Natural killer cell (primary cell): ENCODE measurements around the gene KIF2A. TPM values are rescaled to one million over a fixed set of nuclear protein-coding genes. Genes with fewer than 3 reads are reported as not detected.
A peak's percentile ranks its signal among the peaks of the same experiment; 100 is the strongest.

Experiments
- ATAC-seq, 3 donors: fragments of 150-1000 bp in 2 of 3; fragments of 200-7000 bp in 1 of 3; cut with Tn5 transposase; 1 replicate in 1 of 3; 2 replicates in 2 of 3; pipeline ENCODE4 v1.10.0; 2021; ENCODE audit warnings: mild to moderate bottlenecking in 2 of 3, moderate library complexity in 2 of 3
- DNase-seq, 2 donors: peaks; one replicate each; pipeline versions ENCODE4 v3.0.0 to v3.0.0-alpha.2; 2013 to 2021; ENCODE audit warnings: mixed read lengths in 1 of 2
- H3K27ac ChIP-seq: one replicate; pipeline ENCODE4 v1.5.1; 2013; ENCODE audit warnings: mild to moderate bottlenecking, low read length
- H3K27me3 ChIP-seq: one replicate; pipeline ENCODE4 v1.6.1; 2013; ENCODE audit warnings: low read length; ENCODE audit not compliant: control insufficient read depth, insufficient read depth
- H3K36me3 ChIP-seq: one replicate; pipeline ENCODE4 v1.6.1; 2013; ENCODE audit warnings: low read length; ENCODE audit not compliant: control insufficient read depth, insufficient read depth
- H3K4me1 ChIP-seq: one replicate; pipeline ENCODE4 v1.6.1; 2013; ENCODE audit warnings: low read length; ENCODE audit not compliant: control insufficient read depth, insufficient read depth
- H3K4me3 ChIP-seq: one replicate; pipeline ENCODE4 v1.5.1; 2013; ENCODE audit warnings: low read length
- H3K9me3 ChIP-seq: one replicate; pipeline ENCODE4 v1.6.1; 2013; ENCODE audit warnings: low read length; ENCODE audit not compliant: control insufficient read depth, insufficient read depth
- H3K27ac Mint-ChIP-seq, 2 donors: one replicate each; pipeline ENCODE4 v1.8.0; 2022; ENCODE audit warnings: mild to moderate bottlenecking in 2 of 2, mixed read lengths in 2 of 2, moderate library complexity in 1 of 2
- H3K27me3 Mint-ChIP-seq, 2 donors: one replicate each; pipeline ENCODE4 v1.8.0; 2022; ENCODE audit warnings: low read depth in 2 of 2, mixed read lengths in 2 of 2
- H3K36me3 Mint-ChIP-seq: one replicate; pipeline ENCODE4 v1.8.0; 2022; ENCODE audit warnings: mixed read lengths
- H3K4me1 Mint-ChIP-seq, 2 donors: one replicate each; pipeline ENCODE4 v1.8.0; 2022; ENCODE audit warnings: mixed read lengths in 2 of 2
- H3K4me3 Mint-ChIP-seq: one replicate; pipeline ENCODE4 v1.8.0; 2022; ENCODE audit warnings: mild to moderate bottlenecking, moderate library complexity, mixed read lengths
- H3K9me3 Mint-ChIP-seq, 2 donors: one replicate each; pipeline ENCODE4 v1.8.0; 2022; ENCODE audit warnings: mixed read lengths in 2 of 2
- CTCF ChIP-seq: fragments of 200-600 bp; IDR thresholded peaks from one replicate; pipeline ENCODE4 v1.8.0; 2022; ENCODE audit warnings: antibody characterized with exemption
- WGBS: methylation state at CpG from one replicate; pipeline ENCODE4 v1.1.7; 2013; ENCODE audit warnings: missing lambda C conversion rate; ENCODE audit not compliant: insufficient coverage; 5-methylcytosine and 5-hydroxymethylcytosine counted together
- intact Hi-C: fragments of 100-400 bp; cut with micrococcal nuclease; formaldehyde crosslinking; loops from one replicate; pipeline ENCODE4 v1.14.2; 2022
- total RNA-seq, 4 donors: library from RNA; stranded (reverse); fragments of 120-200 nt in 1 of 4; gene quantifications; one replicate each; pipeline versions ENCODE4 v1.2.3 to v1.2.4, GENCODE V29; 2013 to 2022

Gene KIF2A
- total RNA-seq, 3 donors from 2014 or later (not counting 1 experiment from before 2014, with no cell fraction given), result 80.4 to 95.2 (median 80.6) TPM

DNA sequence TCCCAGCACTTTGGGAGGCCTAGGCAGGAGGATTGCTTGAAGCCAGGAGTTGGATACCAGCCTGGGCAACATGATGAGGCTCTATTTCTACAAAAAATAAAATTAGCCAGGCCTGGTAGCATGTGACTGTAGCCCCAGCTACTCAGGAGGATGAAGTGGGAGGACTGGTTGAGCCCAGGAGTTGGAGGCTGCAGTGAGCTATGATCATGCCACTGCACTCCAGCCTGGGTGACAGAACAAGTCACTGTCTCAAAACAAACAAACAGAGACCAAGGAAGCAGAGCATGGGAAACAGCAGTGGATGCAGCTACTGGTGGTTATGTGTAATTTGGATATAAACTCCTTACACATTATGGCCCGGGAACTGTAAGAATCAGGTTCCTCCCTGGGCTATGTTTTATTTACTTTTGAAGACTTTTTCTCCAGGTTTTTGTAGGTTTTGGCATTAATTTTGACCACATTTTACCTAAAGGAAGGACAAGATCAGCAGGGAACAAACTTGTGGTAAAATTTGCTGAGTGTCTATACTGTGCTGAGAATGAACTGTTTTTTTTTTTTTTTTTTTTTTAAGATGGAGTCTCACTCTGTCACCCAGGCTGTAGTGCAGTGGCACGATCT lies 8.3 kb downstream of the KIF2A start:
- H3K36me3 Mint-ChIP-seq, result no peaks in the 10 kb centered on the region
- 86% methylated on average over 1 of the region's 2 CpGs for WGBS

GRCh38 chr5:62315376-62316175 lies 9.6 kb downstream of the KIF2A start:
- Mint-ChIP-seq H3K4me1 (peaks cover 80 to 87% of the 10 kb centered on the region in 2 donors), H3K27ac (peak overlapping the region; percentile 35 to 66), H3K4me3 (no peak overlapping the region), H3K27me3 (no peaks in the 10 kb centered on the region), H3K9me3 (no peaks in the 10 kb centered on the region), H3K36me3 (no peaks in the 10 kb centered on the region)
- intact Hi-C loops, result no loop called here
- TF ChIP-seq CTCF, result no peak
- Histone ChIP-seq H3K27me3 (no peaks in the 10 kb centered on the region), H3K36me3 (peaks cover 2% of the 10 kb centered on the region), H3K4me1 (peaks cover 25% of the 10 kb centered on the region), H3K27ac (no peak overlapping the region), H3K9me3 (no peaks in the 10 kb centered on the region), H3K4me3 (no peak overlapping the region)
- 77% methylated on average over 1 of the region's 2 CpGs for WGBS
- ATAC-seq (no peak), DNase-seq (no peak)

More for the DNA sequence above, 8.3 kb downstream of the KIF2A start:
- peak overlapping the region in 1 of 2 donors; percentile 59 for H3K27ac Mint-ChIP-seq
- H3K27me3 Mint-ChIP-seq, result no peaks in the 10 kb centered on the region
- no peak overlapping the region for H3K27ac ChIP-seq
- H3K9me3 Mint-ChIP-seq, result no peaks in the 10 kb centered on the region
- no peak overlapping the region for H3K4me3 ChIP-seq
- TF ChIP-seq CTCF, result no peak
- DNase-seq (no peak), ATAC-seq (no peak)
- no peak overlapping the region for H3K4me3 Mint-ChIP-seq
- no peaks in the 10 kb centered on the region for H3K9me3 ChIP-seq
- no peaks in the 10 kb centered on the region for H3K27me3 ChIP-seq
- peaks cover 2% of the 10 kb centered on the region for H3K36me3 ChIP-seq
- intact Hi-C loops, result no loop called here
- peaks cover 82 to 87% of the 10 kb centered on the region in 2 donors for H3K4me1 Mint-ChIP-seq
- peaks cover 25% of the 10 kb centered on the region for H3K4me1 ChIP-seq

DNA sequence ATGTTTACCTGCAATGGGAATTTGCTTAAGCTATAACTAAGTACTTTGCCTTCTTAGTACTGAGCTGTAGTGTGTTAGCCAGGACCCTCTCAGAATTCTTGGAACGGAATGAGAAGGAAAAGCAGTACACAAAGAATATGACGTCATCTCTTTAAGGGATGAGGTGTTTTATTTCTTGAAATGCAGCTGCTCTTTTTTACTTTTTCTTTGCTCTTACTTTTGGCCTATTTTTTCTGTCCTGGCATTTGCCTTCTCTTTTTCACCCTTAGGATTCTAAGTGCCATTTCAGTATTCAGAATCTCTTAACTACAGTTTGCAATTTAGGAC lies 10.1 kb downstream of the KIF2A start:
- 57% methylated on average over 2 of the region's 2 CpGs for WGBS
- H3K36me3 Mint-ChIP-seq, result no peaks in the 10 kb centered on the region
- Histone ChIP-seq H3K4me1 (peaks cover 25% of the 10 kb centered on the region), H3K27me3 (no peaks in the 10 kb centered on the region), H3K4me3 (no peak overlapping the region), H3K36me3 (peaks cover 2% of the 10 kb centered on the region), H3K27ac (no peak overlapping the region), H3K9me3 (no peaks in the 10 kb centered on the region)
- H3K27ac Mint-ChIP-seq, result peak overlapping the region; percentile 13 to 62
- ATAC-seq, result no peak
- H3K4me3 Mint-ChIP-seq, result no peak overlapping the region
- peaks cover 80 to 87% of the 10 kb centered on the region in 2 donors for H3K4me1 Mint-ChIP-seq
- intact Hi-C loops, result no loop called here
- H3K9me3 Mint-ChIP-seq, result no peaks in the 10 kb centered on the region
- TF ChIP-seq CTCF, result no peak
- DNase-seq, result no peak
- no peaks in the 10 kb centered on the region for H3K27me3 Mint-ChIP-seq
